ENCODE results near the gene MLLT10. TPM values are rescaled to one million over a fixed set of nuclear protein-coding genes. Genes with fewer than 3 reads are reported as not detected.

MLLT10 gene
- total RNA-seq, result 10 to 100 TPM; 38.4 to 40.1 TPM

- POLR2A ChIA-PET, result interaction anchor here (0.6 kb wide), 1 partner anchor 15 kb away, joined by 3 read pairs; no protein-coding TSS in a partner anchor
- CTCF ChIA-PET, result interaction anchor here (0.9 kb wide), 1 partner anchor 38 kb away, joined by 3 read pairs; no protein-coding TSS in a partner anchor
Observed at GRCh38 chr10:21533467-21534279, at the start of gene MLLT10. TSS of gene MLLT10 (plus strand) at chr10:21534232. CDS start at chr10:21534645, 413 bp downstream.

DNA sequence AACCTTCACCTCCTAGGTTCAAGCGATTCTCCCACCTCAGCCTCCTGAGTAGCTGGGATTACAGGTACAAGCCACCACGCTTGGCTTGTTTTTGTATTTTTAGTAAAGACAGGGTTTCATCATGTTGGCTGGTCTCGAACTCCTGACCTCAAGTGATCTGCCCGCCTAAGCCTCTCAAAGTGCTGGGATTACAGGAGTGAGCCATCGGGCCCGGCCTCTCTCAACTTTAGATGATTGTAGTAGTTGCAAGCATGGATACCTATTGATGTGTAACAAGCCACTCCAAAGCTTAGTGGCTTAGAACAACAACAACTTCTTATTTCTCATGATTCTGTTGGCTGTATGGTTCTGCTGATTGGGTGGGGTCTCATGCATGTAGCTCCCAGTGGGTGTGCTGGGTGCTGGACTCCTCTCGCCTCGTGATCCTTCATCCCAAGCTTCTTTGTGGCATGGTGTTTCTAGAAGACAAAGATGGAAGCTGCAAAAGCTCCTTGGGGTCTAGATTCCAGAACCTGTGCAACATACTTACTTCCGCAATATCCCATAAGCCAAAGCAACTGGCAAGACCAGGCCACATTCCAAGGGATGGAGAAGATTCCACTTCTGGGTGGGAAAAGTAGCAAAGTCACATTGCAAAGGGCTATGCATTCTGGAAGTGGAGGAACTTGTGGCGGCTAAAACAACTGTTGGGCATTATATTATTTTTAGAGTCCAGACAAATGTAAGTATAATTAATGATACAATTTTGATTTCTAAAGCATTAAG, 46.4 kb upstream of the MLLT10 start:
- POLR2A ChIA-PET, result no interaction called here
- CTCF ChIA-PET, result no interaction called here

DNA sequence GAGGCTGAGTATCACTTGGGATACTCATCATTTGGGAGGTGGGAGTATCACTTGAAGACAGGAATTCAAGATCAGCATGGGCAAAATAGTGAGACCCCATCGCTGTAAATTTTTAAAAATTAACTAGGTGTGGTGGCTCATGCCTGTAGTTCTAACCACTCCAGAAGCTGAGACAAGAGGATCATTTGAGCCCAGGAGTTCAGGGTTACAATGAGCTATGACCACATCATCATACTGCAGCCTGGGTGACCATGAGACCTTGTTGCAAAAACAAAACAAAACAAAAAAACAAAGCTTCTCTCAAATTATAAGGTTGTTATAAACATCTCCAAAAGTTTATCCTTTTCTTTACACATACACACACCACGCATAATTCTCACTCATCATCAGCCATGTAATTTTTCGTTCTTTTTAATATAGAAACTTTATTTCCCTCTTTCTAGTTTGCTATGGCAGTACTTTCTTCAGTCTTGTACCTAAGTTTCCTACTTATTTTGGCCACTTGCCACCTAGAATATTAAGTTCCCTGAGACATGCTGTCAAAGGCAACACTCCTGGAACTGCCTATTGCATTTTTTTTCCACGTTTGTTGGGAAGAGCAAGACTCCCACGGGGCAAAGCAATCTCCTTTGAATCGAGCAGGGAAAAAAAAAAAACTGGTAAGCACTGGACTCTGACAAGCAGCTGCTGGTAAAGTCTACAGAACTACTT, 45.6 kb upstream of the MLLT10 start:
- CTCF ChIA-PET, result no interaction called here
- POLR2A ChIA-PET, result no interaction called here

DNA sequence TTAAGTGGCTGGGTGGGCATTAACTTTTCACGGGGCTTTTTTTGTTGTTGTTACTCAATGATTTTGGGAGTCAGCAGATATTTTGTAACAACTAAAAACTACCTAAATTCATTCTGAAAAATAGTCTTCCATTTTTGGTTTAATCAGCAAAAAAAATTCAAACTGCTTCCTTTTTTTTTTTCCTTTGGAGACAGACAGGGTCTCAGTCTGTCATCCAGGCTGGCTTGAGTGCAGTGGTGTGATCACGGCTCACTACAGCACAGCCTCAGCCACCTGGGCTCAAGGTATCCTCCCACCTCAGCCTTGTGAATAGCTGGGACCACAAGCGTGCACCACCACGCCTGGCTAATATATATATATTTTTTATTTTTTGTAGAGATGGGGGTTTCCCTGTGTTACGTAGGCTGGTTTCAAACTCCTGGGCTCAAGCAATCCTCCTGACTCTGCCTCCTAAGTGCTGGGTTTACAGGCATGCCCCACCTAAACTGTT, 45.0 kb upstream of the MLLT10 start:
- CTCF ChIA-PET, result no interaction called here
- POLR2A ChIA-PET, result no interaction called here

- ChIA-PET POLR2A (no interaction called here), CTCF (no interaction called here)
Observed at GRCh38 chr10:21490028-21490710, 43.9 kb upstream of the MLLT10 start.

GRCh38 chr10:21490711-21491105, 43.3 kb upstream of the MLLT10 start:
- CTCF ChIA-PET, result no interaction called here
- POLR2A ChIA-PET, result no interaction called here

GRCh38 chr10:21492421-21492820, 41.6 kb upstream of the MLLT10 start:
- POLR2A ChIA-PET, result no interaction called here

DNA sequence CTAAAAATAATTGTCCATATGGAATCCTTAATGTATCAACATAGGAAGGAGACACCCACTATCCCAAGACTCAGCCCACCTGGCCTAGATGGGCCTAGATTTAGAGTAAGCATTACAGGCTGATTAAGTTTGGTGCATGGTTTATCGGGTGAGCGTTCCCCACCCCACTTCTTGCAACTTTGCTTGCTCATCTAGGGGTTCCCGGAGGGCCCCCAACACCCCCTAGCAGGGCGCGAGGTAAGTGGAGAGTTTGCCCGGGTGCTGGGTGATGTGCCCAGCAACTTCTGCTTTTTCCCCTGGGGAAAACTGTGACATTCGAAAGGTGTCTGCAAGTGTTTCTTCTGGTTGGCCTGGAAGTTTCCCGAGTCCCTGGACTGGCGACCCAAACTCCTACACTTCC, 40.2 kb upstream of the MLLT10 start:
- POLR2A ChIA-PET, result no interaction called here
- CTCF ChIA-PET, result interaction anchor here (1.0 kb wide), 1 partner anchor 22 kb away, joined by 3 read pairs; no protein-coding TSS in a partner anchor

More at GRCh38 chr10:21492421-21492820, 41.6 kb upstream of the MLLT10 start:
- CTCF ChIA-PET, result interaction anchor here (1.2 kb wide), 1 partner anchor 240 kb away, joined by 3 read pairs; no protein-coding TSS in a partner anchor

GRCh38 chr10:21494191-21495001, 39.6 kb upstream of the MLLT10 start:
- CTCF ChIA-PET, result interaction anchor here (0.8 to 3.2 kb wide), 3 partner anchors 22 to 459 kb away, joined by 3 to 10 read pairs (median 3); no protein-coding TSS in a partner anchor
- POLR2A ChIA-PET, result no interaction called here

- ChIA-PET POLR2A (interaction anchor here (1.0 kb wide), 1 partner anchor 30 kb away, joined by 3 read pairs; the partner anchor contains the start of gene SKIDA1), CTCF (interaction anchor here (0.8 to 3.2 kb wide), 19 partner anchors 9 to 820 kb away, joined by 3 to 18 read pairs (median 3); partner anchors contain the start of genes COMMD3 and SKIDA1)
Observed at GRCh38 chr10:21495002-21495751, 38.9 kb upstream of the MLLT10 start.

- CTCF ChIA-PET, result interaction anchor here (0.8 to 3.2 kb wide), 19 partner anchors 10 to 820 kb away, joined by 3 to 18 read pairs (median 3); partner anchors contain the start of genes COMMD3 and SKIDA1
- POLR2A ChIA-PET, result interaction anchor here (0.5 to 1.1 kb wide), 3 partner anchors 30 to 310 kb away, joined by 3 read pairs; partner anchors contain the start of gene SKIDA1
Observed at GRCh38 chr10:21495752-21496342, 38.2 kb upstream of the MLLT10 start.

DNA sequence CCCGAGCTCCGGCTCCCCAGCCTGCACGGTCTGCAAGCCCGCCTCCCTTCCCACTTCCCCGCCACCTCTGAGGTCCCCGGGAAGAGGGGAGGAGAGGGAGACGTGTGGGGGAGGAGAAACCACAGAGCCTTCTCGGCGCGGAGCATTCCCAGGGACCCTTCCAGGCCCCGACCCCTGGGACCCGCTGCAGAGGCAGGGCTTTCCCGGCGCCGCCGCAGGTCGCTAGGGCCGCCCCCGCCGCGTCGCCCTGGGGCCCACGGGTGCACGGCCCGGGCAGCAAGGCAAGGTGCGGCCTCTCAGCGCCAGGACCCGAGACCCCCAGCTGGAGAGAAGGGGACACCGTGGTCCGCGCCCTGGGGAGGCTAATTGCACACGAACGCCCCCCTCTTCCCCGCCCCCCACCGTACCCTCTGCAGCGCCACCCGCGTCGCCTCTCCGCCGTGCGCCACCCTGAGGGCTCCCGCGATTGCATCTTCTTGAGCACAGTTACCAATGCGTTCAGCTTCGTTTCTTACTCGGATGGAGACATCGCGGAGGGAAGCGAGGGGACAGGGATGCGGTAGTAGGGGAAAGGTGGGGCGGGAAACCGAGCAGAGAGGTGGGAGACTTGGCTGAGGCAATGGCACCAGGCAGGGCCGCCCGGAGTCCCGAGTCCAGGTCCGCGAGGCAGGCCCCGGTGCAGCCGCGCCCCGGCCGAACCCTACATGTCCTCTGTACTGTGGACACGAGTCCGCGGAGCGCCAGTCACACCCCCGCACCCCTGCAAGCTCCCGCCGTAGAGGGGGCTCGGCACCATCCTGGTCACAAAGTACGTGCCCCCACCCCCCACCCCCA, 37.5 kb upstream of the MLLT10 start:
- ChIA-PET POLR2A (interaction anchor here (0.5 to 1.1 kb wide), 8 partner anchors 11 to 1010 kb away, joined by 3 to 5 read pairs (median 3); no protein-coding TSS in a partner anchor), CTCF (interaction anchor here (0.8 to 3.2 kb wide), 18 partner anchors 11 to 819 kb away, joined by 3 to 18 read pairs (median 4); partner anchors contain the start of genes COMMD3 and SKIDA1)

GRCh38 chr10:21497177-21497807, 36.7 kb upstream of the MLLT10 start:
- ChIA-PET CTCF (interaction anchor here (0.8 to 3.2 kb wide), 7 partner anchors 18 to 513 kb away, joined by 3 to 18 read pairs (median 5); no protein-coding TSS in a partner anchor), POLR2A (interaction anchor here (0.7 to 1.1 kb wide), 5 partner anchors 17 to 1009 kb away, joined by 3 to 4 read pairs (median 3); no protein-coding TSS in a partner anchor)

- ChIA-PET CTCF (no interaction called here), POLR2A (no interaction called here)
Observed at GRCh38 chr10:21498377-21498776, 35.7 kb upstream of the MLLT10 start.

DNA sequence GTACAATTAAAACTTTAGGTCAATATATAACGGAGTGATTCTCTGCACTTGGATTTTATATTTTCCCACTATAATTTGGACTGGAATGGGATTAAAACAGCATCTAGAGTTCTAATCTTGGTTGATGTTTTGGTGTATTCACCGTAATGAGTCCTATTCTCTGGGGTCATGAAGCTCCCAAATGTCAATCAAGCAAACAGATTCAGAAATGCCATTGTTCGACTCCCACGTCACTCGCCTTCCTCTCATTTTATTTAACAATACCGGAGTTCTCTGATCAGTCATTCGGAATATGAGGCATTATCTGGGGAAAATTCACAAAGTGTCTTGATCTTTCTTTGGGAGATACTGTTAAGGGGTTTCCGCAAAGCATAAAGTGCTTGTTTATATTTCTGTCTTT, 35.0 kb upstream of the MLLT10 start:
- POLR2A ChIA-PET, result no interaction called here

More for the DNA sequence above, 35.0 kb upstream of the MLLT10 start:
- CTCF ChIA-PET, result interaction anchor here (0.6 kb wide), 1 partner anchor 123 kb away, joined by 3 read pairs; no protein-coding TSS in a partner anchor

Data from activated CD8-positive, alpha-beta memory T cell treated with anti-CD3 and anti-CD28 coated beads for 36 hours (primary cell).